ENCODE results near the gene TOMM34. TPM values are rescaled to one million over a fixed set of nuclear protein-coding genes. Genes with fewer than 3 reads are reported as not detected.

TOMM34 gene, protein sequence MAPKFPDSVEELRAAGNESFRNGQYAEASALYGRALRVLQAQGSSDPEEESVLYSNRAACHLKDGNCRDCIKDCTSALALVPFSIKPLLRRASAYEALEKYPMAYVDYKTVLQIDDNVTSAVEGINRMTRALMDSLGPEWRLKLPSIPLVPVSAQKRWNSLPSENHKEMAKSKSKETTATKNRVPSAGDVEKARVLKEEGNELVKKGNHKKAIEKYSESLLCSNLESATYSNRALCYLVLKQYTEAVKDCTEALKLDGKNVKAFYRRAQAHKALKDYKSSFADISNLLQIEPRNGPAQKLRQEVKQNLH
- 8.7 TPM for total RNA-seq

DNA sequence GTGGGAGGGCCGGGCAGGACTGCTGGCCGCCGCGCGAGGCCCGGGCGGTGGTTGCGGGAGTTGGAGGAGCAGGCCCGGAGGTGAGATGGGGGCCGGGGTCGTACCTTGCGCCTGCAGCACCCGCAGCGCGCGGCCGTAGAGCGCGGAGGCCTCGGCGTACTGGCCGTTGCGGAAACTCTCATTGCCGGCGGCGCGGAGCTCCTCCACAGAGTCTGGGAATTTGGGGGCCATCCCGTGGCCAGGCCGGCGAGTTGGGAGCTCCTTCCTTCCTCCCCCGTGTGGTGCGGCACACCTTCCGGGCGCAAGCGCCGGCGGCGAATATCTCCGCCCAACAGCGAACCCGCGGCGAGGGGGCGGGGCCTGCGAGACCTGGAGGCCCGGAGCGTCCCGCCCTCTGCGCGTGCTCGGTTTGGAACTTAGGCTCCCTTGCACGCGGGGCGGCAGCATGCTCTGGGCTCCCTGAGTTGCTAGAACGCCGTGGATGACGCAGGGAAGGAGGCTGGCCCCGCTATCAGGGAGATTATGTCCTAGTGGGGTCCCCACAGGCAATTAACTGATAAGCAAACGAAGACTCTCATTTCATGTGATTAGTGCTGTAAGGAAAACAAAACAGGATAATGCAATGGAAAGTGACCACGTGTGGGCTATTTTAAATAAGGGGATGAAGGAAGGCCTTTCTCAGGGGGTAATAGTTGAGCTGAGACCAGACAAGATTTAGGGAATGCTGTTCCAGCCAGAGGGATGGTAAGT, at the start of gene TOMM34:
TSS of gene TOMM34 (minus strand) at position 295 of the 750 bp plus-strand sequence. CDS start at position 231, 64 bp downstream.

DNA sequence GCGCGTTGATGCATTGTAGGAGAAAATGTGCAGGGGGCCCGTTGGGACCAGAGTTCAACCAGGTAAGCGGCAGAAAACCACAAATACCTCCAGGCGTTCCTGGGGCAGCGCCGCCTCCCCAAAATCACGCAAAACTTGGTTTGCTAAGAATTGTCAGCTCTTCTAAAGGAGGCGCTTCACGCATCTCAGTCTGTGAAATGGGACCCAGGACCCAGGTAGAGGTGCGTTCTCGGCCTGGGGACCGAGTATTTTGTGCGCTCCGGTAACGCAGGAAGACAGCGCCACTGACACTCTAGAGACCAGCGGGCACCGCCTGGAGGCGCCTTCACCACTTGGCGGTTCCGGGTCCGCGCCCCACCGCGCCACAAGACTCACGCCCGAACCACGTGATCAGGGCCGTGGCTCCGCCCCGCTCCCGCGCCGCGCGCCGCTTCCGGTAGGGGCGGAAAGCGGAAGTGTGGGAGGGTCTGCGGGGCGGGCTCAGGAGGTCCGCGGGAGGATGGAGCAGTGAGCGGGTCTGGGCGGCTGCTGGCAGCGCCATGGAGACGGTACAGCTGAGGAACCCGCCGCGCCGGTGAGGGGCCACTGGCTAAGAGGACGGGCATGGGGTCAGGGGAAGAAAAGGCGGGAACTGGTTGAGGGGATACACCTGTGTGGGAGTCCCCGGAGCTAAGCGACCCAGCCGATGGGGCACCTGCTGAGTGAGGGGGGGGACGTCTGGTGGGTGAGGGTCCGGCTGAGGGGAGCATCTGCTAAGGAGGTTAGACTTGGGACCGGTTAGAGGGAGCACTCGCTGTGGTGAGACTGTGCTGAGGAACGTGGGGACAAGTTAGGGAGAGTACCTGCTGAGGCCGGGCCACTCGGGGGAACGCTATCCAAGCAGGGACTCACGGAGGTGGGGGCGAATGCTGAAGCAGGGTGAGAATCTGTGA, 6.1 kb upstream of the TOMM34 start, which contains the start of gene STK4:
TSS of gene STK4 (plus strand) at position 483 of the 932 bp plus-strand sequence. CDS start at position 540, 57 bp downstream.

DNA sequence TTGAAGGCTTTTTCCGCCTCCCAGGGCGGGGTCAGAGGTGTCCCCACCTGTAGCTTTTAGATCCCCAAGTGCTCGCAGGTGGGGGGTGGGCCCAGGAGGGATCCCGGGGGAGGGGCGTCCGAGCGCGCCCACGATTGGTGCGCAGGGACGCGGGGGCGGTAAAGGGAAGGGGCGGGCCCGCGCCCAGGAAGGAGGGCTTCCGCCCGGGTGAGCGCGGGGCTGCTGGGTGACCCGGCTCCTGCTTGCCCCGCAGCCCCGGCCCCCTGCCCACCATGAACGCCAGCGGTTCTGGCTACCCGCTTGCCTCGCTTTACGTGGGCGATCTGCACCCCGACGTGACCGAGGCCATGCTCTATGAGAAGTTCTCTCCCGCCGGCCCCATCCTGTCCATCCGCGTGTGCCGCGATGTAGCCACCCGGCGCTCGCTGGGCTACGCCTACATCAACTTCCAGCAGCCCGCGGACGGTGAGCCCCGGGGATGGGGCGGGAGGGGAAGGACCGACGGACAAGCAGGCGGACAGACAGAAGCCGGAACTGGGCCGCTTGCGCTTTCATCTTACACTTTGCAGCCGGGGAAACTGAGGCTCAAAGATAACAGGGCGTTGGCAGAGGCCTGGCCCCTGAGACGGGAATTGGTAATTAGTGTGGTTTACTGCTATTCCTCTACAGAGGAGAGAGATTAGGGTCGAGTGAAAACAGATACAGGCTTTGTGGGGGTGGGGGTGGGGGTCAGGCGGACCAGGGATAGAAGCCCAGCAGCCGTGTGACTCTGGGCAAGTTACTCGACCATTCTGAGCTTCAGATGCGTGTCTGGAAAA, 50.1 kb downstream of the TOMM34 start, which contains the start of gene PABPC1L:
TSS of gene PABPC1L (plus strand) at position 189 of the 818 bp plus-strand sequence. CDS start at position 273, 84 bp downstream.

Other genes with a start within 250 kb of the TOMM34 start
- not detected for gene CCN5, start 245.0 kb downstream of the TOMM34 start, total RNA-seq
- 1.4 TPM for gene KCNK15, start 214.5 kb downstream of the TOMM34 start, total RNA-seq
- gene RIMS4, start 149.9 kb downstream of the TOMM34 start, total RNA-seq = 12.0 TPM
- 128 TPM for gene YWHAB, start 74.7 kb downstream of the TOMM34 start, total RNA-seq
- gene PABPC1L, start 50.3 kb downstream of the TOMM34 start, total RNA-seq = 17.4 TPM
- 40.8 TPM for gene STK4, start 6.1 kb upstream of the TOMM34 start, total RNA-seq
- 1.5 TPM for gene KCNS1, start 140.7 kb upstream of the TOMM34 start, total RNA-seq
- not detected for gene WFDC5, start 154.8 kb upstream of the TOMM34 start, total RNA-seq
- not detected for gene WFDC12, start 164.1 kb upstream of the TOMM34 start, total RNA-seq
- gene PI3, start 214.5 kb upstream of the TOMM34 start, total RNA-seq = not detected
- gene SEMG1, start 246.6 kb upstream of the TOMM34 start, total RNA-seq = not detected